ENCODE results near the gene MALRD1.

The MALRD1 gene

DNA sequence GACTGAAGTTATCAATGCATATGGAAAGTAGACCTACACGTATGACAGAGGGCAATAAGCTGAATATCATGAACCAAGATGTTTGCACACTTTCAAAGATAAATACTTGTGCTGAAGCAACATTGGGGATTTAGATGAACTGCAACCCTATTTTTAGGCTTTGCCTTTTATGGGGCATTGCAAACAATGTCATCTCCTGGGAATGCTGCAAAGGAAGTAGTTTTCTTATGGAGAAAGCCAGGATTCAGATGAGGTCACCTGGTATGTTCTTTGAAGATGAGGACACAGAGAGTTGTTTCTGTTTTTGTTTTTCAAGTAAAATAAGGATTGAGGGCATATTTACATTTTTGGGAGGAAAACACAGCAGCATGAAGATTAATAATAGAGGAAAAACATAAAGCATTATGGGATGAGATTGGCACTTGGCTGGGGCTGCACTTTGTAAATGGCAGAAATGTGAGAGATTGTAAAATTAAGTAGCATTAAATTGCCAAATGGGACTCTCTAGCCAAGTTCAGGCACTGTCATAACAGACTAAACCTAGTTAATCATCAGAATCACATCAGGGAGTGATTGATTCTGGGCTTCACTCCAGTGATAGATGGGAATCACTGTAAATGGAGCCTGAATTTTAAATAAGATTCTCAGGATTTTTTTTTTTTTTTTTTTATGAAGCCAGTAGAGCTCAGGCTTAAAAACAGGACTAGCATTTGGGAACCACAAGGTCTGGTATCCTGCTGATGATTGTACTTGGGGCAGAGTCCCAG, 63.1 kb downstream of the MALRD1 start:
- no peak for DNase-seq

DNA sequence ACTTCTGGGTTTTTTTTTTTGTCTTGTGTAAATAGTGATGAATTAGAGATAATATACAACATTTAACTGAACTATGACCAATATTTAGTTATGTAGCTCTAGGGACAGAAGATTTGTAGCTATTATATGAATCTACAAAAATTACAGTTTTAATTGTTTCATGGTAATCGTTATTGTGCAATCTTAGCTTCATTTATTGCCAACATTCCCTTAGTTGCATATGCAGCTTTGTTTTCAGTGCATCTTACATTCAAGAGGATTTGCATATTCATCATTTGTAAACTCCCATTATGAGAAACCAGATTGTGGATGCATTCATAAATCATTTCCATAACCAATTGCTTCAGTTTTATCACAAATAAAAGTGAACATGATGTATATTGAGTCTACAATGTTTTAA, 68.8 kb downstream of the MALRD1 start:
- DNase-seq = no peak

DNA sequence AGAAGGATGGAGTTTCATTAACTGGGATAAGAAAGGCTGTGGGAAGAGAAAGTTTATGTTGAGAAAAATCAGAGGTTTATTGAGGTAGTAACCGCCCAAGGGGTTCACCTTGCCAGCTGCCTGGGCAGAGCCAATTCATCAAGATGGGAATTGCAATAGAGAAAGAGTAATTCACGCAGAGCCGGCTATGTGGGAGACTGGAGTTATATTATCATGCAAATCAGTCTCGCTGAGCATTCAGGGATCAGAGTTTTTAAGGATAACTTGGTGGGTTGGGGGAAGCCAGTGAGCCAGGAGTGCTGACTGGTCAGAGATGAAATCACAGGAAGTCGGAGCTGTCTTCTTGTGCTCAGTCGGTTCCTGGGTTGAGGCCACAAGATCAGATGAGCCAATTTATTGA, 70.6 kb downstream of the MALRD1 start:
- DNase-seq = no peak

DNA sequence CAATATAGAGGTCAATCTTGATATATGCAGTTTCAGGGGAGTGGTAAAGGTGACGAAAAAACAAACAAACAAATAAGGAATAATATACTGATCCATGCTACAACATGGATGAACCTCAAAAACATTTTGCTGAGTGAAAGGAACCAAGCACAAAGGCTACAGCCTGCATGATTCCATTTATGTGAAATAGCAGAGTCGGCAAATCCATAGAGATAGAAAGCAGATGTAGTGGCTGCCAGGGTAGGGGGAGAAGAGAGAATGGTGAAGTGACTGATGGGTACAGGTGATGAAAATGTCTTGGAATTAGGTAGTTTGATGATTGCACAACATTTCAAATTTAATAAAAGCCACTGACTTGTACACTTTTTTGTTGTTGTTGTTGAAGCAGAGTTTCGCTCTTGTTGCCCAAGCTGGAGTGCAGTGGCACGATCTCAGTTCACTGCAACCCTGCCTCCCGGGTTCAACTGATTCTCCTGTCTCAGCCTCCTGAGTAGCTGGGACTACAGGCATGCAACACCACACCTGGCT, 71.8 kb downstream of the MALRD1 start:
- DNase-seq = no peak

DNA sequence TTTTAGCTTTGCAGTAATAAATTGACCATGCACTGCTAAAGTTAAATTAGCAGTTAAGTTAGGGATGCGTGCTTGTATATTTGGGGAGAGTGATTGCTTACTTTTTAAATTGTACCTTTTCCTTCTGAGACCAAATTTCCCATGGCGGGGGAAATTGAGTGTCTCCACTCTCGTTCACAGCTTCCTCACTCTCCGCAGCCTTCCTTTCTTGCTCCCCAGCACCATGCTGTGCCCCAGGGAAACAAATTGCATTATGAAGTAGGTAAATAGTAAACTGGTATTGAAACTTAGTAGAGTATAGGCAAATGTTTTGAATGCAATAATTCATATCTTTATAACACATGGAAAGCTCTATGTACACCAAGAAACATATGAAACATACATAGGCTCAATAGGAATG, 85.4 kb downstream of the MALRD1 start:
- DNase-seq = no peak

DNA sequence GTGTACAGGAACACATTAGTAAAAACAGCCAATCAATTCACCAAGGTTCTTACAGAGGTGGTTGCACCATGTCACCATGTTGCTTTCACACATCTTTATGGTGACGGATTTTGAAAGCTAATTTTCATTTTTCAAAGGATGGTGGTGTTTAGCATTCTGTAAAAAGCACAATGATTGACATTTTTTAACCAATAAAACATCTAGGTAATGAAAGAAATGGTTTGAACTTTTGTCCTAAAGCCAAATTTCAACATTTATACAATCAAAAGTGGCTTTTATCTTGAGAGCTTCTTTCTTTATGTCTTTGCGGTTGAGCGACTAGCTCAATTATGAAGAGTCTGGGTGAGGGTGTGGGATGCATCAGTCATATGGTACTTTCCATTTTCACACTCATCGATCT, 94.4 kb downstream of the MALRD1 start:
- DNase-seq = no peak

DNA sequence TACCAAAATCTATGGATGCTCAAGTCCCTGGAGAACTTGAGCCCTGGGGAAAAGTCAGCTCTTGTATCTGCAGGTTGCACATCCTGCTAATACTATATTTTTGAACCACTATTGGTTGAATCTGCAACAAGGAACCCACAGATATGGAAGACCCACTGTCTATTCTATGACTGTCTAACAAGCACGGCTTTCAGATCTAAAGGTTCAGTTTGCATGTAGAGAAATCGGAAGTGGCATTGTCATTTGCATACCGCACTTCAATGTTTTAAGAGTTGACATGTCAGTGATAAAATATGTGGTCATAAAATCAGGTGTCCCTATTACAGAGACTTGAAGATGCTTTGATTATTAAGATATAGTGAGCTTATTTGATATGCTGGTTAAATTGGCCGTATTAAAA, 95.6 kb downstream of the MALRD1 start:
- DNase-seq = no peak

DNA sequence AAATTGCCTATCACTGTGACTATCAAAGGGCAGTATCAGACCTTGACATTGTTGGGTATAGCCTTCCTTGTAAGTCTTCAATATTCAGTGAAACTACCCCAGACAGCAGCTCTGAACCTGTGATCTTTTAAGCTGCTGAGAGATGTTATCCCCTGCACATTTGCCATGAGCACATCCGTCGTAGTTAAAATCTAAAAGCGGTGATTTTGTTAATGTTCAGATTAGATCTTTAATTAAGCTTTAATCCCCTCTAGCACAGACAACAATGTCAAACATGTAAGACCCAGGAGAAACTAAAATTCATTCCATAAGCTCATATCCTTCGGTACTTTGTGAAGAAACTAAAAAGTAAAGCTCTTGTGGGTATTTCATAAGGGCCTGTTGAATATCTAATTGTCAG, 105.8 kb downstream of the MALRD1 start:
- DNase-seq = no peak

DNA sequence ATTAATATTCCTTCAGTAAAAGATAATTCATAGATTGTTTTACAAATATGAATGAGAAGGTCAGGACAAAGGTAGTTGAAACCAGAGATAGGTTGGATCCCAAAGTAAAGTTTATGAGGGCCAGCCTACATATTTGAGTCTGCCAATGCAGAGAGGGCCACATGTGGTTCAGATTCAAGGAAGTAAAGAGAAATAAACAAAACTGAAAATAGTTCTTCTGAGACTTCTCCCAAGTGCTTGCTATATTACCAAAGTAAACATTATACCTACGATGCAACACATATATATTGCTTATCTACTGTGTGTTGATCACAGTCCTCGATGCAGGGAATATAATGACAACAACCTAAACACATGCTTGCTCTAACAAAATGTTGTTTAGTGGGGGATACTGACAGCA, 109.8 kb downstream of the MALRD1 start:
- DNase-seq = no peak

DNA sequence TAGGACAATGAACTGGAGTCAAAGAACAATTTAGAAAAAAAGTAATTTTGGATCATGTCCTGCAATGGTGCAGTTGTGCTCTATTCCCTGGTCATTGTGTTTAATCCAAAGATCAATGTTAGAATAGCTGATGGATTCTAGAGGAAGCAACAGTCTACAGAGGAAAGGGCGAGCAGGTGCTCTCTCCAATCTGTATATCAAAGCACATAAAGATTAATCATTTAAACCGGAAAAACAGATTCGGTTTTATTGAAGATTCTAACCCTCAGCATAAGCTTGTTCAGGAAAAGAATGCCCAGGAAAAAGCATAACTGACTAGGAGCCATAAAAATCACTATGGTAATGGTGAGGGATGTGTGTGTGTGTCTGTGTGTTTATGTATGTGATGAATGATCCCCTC, 110.3 kb downstream of the MALRD1 start:
- DNase-seq = no peak

DNA sequence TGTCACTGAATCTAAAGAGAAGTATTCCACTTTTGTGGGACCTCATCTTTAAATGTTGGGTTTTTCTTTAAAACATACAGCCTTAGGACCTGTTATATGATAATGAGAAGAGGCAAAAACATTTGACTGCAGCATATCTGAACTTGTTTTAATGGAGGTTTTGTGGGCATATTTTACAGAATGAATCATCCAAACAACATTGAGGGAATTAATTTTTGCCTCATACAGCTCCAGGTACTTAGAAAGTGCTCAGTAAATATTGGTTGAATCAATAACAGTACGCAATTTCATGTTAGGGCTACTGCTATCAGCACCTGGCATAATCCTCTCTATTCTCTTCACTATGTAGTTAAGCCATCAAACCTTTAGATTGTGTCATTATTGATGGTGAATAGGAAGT, 115.9 kb downstream of the MALRD1 start:
- DNase-seq = no peak

DNA sequence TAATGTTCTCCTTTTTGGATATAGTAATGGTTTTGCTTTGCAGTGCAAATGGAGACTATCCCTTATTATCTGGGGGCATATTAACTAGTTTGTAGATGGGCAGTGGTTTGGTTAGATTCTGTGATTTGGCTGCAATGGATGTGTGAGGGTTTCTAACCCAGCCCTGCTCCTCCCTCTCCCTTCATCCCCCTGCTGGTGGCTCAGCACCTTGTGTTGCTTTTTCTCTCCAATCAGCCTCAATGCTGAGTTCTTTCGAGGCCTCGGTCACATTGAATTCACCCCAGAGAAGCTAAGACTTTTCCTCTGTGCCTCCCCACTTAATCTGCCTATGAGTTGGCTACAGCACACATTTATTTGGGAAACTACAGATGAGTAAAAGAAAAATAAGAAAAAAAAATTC, 120.0 kb downstream of the MALRD1 start:
- peak; percentile 9 to 17 for DNase-seq

DNA sequence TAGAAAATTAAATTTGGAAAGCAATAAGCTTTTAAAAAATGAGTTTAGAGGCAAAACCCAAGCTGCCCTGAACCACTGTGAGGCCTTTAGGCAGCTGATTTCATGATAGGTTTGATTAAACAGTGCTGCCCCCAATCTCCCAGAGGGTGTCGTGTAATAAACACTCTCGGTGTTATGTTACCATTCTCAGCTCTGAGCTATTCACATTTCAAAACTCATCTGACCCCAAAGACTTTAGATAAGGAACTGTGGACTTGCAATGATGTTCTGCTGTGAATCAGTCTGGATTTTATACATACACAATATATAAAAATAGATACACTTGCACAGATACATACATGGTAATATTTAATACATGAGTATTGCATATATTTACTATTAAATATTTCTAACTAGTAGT, 120.4 kb downstream of the MALRD1 start:
- no peak for DNase-seq

DNA sequence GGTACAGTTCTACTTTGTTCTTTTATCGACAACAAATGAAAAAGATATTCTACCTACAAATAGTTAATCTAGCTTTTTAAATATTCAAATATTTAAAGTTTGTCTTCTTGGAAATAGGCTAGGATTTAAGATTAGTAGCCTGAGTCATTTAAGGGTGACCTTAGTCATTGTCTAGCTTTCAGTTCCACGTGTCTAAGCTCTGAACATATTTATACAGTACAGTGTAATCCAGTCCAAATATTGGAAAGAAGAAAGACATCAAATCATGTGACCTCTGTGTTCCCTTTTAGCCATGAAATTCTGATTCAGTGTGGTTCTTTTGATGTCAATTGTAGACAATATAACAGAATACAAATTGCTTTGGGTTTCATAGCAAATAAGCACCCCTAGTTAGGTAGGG, 121.1 kb downstream of the MALRD1 start:
- DNase-seq = peak in 1 of 2 experiments; percentile 28

DNA sequence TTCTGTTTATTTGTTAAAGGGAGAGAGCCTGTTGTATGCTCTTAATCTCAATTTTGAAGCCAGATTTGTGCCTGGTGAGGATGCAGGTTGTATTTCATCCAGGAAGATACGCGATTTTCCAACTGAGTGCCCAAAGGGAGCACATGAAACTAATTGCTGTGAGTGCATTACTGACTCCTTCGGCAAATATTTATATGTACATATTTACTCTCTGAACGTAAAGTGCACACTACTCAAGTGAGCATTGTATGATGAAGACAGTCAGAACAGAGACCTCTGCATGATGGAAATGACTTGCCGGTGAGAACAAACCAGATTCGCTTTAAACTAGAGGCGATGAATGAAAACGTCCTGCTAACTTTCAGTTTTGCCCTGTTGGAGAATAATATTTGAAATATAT, 130.1 kb downstream of the MALRD1 start:
- DNase-seq = no peak

DNA sequence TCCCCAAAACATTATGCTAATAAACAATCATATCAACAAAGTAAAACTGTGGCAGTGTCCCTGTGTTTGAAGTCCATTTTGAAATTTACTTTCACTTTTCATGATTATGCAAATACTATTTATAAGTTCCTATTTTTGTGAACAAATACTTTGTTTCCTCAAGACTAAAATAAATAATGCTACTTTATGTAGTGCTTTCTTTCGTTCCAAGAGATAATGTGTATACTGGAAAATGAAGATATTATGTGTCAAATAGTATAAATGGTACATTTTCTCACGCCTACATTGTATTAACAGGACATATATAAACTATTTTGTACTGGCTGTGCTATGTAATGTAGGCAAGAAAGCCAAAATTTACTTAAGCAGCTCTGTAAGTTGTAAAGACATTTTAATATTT, 136.3 kb downstream of the MALRD1 start:
- no peak for DNase-seq

DNA sequence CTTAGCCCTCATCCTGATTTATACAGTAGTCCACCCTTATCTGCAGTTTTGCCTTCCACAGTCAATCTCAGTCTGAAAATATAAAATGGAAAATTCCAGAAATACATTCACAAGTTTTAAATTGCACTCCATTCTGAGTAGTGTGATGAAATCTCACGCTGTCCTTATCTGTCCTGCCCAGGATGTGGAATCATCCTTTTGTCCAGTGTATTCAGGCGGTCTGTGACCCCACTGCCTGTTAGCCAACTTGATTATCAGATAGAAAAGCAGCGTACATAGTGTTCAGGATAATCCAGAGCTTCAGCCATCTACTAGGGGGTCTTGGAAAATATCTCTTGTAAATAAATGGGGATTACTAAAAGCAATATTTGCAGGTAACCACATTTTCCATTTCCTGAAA, 146.3 kb downstream of the MALRD1 start:
- no peak for DNase-seq

DNA sequence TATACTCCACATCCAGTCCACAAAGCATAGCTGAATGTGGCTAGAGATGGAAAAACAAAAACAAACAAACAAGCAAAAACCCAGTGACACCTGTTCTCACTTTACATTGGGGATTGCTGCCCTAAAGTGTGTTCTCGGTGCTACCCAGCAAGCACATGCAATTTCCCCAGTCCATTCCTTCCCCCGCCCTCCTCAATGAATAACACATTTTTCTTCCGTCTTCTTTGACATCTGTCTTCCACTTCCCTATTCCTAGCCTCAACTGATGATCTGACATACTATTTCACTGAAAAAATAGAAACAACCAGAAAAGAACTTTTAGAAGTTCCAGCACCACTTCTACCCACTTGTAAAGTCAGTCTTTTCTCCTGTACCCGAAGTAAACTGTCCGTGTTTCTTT, 147.1 kb downstream of the MALRD1 start:
- no peak for DNase-seq

DNA sequence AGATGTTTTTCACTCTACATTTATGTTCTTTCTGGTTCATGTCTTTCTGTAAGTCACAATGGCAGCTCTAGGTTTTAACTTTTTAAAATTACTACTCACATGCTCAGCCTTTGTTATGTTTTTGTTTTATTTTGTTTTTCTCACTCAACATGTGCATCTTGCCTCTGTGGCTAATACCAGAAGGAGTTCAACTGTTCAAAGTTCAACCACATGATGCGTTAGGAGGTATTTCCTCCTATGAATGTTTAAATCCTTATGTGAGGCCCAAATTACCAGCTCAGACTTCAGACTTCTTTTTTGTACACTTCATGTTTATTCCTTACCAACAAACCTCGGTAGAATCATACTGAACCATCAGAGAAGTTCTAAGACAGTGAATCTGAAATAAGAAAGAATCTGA, 151.6 kb downstream of the MALRD1 start:
- DNase-seq = no peak

DNA sequence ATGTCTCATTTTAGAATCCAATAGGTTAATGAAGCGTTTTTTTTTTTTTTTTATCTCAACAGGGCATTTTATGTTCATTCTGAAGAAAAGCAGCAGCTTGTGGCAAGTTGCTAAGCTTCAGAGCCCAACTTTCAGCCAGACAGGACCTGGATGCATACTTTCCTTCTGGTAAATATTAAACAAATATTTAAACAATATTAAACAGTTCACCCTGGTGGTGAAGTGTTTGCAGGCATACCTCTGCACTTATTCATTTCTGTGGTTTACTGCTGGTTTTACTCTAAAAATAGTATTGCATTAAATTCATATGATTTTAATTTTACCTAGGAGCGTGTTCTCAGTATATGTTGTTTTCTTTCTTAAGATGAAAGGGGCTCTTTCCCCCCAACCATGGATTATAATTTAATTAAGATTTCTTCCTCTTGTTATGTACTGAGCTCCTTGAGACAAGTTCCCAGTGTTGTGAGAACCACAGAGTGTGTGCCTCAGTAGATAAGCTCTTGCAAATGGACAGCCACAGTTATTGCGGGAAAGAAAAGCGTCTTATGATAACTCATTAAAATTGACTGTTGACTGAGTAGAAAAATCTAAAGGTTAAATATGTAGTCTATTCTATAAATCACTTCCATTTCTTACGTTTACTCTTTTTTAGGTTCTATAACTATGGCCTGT, 155.8 kb downstream of the MALRD1 start:
- no peak for DNase-seq

DNA sequence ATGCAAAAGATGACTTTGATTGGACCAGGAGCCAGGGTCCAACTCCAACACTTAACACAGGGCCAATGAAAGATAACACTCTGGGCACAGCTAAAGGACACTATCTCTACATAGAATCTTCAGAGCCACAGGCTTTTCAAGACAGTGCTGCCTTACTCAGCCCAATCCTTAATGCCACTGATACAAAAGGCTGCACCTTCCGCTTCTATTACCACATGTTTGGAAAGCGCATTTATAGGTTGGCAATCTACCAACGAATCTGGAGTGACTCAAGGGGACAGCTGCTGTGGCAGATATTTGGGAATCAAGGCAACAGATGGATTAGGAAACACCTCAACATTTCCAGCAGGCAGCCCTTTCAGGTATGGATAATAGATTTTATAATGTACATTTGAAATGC, 160.7 kb downstream of the MALRD1 start:
- peak; percentile 46 to 66 for DNase-seq

DNA sequence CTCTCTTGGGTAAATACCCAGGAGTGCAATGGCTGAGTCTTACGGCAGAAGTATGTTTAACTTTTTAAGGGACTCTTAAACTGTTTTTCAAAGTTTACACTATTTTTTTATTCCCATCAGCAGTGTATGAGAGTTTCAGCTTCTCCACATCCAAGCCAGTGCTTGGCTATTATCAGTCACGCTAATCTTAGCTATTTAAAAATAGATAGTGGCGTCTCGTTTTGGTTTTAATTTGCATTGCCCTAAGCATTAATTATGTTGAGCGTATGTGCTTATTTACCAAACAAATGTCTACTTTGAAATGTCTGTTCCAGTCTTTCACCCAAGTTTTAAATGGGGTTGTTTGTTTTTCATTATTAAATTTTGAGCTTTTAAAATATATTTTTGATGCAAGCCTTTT, 164.0 kb downstream of the MALRD1 start:
- DNase-seq = no peak

DNA sequence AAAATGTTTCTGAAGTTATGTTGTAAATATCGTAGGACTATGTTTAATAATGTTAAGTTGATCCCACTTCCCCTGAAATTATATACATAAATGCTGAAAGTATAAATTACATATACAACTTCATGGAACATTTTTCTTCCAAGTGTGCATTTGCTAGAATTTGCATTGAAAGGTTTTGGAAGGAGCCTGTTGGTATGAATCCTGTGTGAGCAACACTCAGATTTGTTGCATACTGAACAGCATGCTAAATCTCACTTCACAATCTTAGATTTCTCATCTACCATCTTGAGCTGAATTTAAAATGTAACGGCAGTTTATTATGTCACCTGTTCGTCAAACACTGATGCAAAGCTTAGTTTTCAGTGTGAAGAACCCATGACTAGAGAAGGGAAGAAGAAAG, 172.6 kb downstream of the MALRD1 start:
- DNase-seq = no peak

DNA sequence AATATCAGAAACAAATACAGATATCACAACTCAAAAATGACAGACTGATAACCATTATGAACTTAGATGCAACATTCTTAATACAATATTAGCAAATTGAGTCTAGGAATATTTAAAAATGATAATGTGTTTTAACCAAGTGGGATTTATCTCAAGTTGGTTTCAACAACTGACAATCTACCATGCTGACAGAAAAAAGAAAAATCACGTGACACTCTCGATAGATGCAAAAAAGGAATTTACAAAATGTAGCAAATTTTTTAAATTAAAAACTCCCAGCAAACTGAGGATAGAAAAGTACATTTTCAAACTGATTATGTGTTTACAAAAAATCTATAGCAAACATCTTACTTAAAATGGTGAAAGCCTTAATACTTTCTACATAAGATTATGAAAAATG, 177.4 kb downstream of the MALRD1 start:
- DNase-seq = no peak

DNA sequence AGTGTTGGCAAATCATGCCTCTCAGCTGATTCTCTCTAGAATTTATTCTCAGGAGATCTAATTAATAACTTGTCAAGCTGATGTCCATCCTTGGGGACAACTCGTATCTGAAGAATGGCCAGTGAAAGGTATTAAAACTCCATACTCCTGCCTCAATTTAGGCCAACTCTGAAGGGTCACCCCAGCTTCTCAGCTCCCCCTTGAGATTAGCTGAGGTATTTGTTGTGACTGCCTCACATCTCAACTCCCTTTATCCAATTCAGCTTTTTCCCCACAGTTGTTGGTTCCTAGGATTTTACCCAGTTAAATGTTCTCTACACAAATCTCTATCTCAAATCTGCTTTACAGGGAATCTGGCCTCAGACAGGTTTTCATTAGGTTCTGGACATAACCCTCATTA, 182.4 kb downstream of the MALRD1 start:
- DNase-seq = no peak
